Measurements from ENCODE around the gene ITPA.

- no peak for TF ChIP-seq EZH2 (IDR thresholded peaks at IDR 0.05; ENCODE audit: low read depth, unreplicated experiment)
- TF ChIP-seq, protein P1, sequence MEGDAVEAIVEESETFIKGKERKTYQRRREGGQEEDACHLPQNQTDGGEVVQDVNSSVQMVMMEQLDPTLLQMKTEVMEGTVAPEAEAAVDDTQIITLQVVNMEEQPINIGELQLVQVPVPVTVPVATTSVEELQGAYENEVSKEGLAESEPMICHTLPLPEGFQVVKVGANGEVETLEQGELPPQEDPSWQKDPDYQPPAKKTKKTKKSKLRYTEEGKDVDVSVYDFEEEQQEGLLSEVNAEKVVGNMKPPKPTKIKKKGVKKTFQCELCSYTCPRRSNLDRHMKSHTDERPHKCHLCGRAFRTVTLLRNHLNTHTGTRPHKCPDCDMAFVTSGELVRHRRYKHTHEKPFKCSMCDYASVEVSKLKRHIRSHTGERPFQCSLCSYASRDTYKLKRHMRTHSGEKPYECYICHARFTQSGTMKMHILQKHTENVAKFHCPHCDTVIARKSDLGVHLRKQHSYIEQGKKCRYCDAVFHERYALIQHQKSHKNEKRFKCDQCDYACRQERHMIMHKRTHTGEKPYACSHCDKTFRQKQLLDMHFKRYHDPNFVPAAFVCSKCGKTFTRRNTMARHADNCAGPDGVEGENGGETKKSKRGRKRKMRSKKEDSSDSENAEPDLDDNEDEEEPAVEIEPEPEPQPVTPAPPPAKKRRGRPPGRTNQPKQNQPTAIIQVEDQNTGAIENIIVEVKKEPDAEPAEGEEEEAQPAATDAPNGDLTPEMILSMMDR (conservative IDR thresholded peaks at IDR 0.05; ENCODE audit: low read depth in 2 of 2), result no peak
- TF ChIP-seq, protein P2, sequence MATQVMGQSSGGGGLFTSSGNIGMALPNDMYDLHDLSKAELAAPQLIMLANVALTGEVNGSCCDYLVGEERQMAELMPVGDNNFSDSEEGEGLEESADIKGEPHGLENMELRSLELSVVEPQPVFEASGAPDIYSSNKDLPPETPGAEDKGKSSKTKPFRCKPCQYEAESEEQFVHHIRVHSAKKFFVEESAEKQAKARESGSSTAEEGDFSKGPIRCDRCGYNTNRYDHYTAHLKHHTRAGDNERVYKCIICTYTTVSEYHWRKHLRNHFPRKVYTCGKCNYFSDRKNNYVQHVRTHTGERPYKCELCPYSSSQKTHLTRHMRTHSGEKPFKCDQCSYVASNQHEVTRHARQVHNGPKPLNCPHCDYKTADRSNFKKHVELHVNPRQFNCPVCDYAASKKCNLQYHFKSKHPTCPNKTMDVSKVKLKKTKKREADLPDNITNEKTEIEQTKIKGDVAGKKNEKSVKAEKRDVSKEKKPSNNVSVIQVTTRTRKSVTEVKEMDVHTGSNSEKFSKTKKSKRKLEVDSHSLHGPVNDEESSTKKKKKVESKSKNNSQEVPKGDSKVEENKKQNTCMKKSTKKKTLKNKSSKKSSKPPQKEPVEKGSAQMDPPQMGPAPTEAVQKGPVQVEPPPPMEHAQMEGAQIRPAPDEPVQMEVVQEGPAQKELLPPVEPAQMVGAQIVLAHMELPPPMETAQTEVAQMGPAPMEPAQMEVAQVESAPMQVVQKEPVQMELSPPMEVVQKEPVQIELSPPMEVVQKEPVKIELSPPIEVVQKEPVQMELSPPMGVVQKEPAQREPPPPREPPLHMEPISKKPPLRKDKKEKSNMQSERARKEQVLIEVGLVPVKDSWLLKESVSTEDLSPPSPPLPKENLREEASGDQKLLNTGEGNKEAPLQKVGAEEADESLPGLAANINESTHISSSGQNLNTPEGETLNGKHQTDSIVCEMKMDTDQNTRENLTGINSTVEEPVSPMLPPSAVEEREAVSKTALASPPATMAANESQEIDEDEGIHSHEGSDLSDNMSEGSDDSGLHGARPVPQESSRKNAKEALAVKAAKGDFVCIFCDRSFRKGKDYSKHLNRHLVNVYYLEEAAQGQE (IDR thresholded peaks at IDR 0.05; ENCODE audit: unreplicated experiment), result no peak
- TF ChIP-seq NANOG (IDR thresholded peaks at IDR 0.05; ENCODE audit: borderline replicate concordance), result no peak
- no peak for TF ChIP-seq POLR2AphosphoS5 (IDR thresholded peaks at IDR 0.05; ENCODE audit: low read depth)
- no peak for TF ChIP-seq EZH2phosphoT487 (IDR thresholded peaks at IDR 0.05; ENCODE audit: unreplicated experiment)
Observed at GRCh38 chr20:3248993-3249347, 39.7 kb downstream of the ITPA start.

Data from GM23338 (cell line).